Measurements from ENCODE around the gene HOXA13.

Gene HOXA13

DNA sequence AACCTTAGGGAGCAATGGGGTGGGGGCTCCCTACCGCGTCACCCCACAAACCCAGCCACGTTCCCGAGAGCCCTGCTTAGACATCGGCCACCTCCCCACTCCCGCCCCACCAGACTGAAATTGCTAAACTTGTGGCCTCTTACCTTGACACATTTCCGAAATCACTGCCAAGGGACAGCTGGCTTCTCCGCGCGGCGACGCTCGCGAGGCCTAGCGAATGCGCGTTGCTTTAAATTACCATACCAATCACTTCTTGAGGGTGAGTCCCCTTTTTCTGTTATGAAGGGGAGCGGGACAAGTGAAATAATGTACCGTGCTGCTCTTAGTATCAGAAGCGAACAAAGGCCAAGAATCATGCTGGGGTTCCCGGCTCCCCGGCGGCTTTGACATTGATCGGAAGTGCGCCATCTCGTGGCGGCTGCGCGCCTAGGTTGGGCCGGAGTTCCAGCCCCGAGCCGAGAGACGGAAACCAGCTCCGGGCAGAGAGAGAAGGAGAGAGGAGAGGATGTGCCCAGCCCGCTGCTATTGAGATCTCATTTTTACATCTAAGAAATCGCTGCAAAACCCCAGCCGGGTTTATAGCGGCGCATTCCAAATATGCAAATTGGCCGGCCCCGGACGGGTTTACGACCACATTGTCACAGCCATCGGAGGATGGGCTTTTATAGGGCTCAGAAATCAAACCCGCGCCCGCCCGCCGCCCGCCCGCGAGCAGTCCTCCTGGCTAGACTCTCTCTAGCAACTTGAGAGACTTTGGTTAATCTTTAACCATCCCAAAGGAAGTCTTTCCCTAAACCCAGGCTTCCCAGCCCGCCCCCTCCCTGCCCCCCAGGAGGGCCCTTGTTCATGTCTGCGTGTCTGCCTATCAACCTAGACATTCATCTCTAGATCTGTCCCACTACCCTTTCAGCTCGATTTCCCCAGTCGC lies 20.1 kb downstream of the HOXA13 start:
- peak in 1 of 2 experiments; percentile 12 for DNase-seq

DNA sequence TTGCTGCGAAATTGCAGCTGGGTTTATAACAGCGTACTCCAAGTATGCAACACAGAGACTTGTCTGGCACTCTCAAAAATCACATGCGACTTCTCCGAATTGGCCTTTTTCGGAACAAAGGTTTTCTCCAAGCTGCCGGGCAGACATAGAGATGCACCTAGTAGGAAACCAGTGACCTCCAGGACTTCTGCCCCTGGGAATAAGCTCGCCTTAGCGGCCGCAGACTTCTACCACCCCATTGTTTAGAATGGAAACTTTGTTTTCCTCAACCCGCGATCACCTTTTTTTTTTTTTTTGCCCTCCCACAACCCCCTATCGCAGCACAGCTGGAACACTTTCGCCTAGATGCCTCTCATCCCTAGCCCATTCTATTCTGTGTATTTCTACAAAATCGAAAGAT lies 20.9 kb downstream of the HOXA13 start:
- DNase-seq, result no peak

- no peak for DNase-seq
These were observed 21.5 kb downstream of the HOXA13 start for GRCh38 chr7:27178366-27178765.

DNA sequence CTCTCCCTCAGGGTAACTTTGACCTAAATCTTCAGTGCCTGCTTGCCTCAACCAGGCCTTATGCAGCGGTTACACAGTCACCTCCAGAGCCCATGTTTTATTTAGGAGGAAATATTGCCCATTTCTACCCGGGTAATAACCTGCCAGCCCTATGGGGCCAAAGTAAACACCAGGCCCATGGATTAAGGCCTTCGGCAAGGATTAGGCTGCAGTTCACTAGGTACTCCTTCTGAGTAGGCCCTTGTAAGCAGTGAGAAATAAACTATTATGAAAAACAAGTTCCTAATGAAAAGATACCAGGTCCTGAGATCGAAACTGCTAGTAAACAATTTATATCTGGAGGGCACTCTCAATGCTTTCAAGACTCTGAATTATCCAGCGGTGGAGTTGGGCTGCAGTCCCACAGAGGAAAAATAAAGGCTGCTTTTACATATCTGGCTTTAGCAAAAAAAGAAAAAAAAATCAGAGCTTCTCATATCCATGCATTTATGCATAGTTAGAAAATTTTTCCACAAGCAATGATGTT lies 22.0 kb downstream of the HOXA13 start:
- no peak for DNase-seq

DNA sequence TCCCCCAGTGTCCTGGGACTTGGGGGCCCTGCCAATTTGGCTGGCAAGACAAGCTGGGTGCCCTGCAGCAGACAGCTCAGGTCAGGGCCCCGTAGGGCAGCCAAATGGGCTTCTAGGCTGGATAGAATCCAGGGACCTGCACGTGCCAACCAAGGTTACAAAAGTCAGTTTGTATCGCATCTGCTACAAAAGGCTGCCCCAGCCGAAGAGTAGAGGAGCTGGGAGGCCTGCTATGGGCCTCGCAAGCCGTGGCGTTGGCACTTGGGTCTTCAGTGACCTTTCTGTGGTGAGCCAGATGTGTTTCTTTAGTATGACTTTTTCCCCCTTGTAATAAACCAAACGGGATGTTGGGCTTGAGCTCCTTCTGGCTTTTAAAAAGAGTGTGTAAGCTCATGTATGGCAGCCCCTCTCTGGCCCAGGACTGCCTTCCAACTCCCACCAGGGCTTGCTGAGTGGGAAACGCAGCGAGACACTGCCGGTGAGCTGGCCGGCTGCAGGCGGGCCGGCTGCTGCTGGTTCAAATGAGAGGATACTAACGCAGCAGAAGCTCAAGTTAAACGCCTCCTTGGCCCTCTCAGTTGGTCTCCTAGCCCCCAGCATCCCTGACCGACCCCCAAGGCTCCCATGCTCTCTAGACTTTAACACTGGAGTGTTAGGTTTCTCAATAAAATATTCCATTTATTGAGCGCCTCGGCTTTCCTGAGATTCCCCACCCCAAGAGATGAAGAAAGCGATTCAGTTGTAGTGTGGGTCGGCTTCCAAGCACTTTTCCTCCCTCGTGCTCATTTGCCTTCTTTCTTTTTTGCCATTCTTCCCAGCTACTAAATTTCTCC lies 22.7 kb downstream of the HOXA13 start:
- no peak for DNase-seq

- DNase-seq, result no peak
These were observed 23.4 kb downstream of the HOXA13 start for GRCh38 chr7:27176524-27176845.

DNA sequence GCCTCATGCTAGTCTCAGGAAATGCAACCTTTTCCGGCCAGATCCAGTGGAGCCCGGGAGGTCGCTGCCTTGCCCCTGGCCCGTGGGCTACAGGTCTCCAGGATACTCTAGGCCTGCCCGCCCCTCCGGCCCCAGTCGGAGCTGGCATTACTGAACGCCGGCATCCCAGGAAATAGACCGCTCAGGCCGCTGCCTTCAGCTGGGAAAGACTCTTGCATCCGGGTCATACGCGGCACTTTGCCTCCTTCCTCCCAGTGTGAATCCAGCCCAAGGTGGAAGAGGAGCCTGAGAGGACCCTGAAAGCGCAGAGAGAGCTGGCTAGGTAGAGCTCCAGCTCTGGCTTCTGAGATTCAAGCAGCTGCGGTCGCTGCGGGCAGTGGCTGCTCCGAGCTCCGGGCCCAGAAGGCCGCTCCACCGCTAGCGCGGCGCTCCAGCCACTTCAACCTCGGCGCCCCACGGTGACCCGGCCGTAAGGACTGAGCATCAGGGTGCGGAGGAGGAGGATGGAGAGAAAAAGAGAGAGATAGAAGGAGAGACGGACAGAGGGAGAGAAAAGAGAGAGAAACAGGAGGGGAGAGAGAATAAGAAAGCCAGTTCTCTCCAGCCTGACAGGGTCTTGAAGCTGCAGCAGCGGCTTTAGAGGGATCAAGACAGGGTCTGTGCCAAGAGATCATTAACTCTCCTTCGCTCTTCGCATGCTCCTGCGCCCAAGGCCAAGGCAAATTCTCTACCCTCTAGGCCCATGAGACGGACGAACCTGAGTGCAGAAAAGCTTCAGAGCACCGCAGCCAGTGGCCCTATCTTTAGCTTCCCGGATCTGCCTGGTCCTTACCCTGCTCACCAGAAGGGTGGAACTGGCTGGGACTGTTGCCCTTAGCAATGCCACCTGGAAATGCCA lies 24.0 kb downstream of the HOXA13 start:
- DNase-seq, result no peak

DNA sequence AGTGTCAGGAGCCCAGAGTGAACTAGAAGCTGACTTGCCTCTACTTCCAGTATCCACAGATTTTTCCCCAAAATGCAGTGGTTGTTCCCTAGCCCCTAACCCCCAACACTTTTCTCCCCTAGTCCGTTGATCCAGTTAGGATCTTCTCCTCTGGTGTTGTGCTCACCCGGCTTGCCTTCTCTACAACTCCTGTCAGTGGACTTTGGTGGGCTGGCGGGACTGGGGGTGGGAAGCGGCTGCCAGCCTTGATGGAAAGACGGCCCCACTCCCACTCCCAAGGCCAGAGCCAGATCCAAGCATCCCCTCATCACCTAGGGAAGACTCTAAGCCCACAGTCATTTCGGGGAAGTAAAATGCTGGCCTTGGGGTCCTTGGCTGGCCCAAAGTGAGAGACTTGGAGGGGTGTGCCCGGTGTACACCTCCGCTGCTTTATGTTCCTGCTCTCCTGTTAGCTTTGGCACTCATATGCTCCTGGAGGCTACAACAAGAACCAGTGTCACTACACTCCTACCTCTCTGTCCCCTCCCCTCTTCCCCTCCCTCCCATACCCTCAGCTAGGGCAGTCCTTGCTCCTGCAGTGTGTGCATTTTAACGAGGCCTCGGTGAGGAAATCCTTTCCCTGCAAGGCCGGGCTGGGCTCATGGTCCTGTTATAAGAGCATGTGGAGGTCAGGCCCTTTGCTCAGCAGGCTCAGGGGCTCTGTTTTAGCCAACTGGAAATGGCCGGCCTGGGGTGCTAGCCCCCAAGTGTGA lies 24.8 kb downstream of the HOXA13 start:
- no peak for DNase-seq

- DNase-seq, result no peak
These were observed 25.7 kb downstream of the HOXA13 start, which contains the start of gene HOXA10 for GRCh38 chr7:27173956-27174873. Gene HOXA10, minus strand, starts transcription at chr7:27174320. Its CDS starts 14 bp downstream, at chr7:27174306.

- no peak for DNase-seq
These were observed 26.4 kb downstream of the HOXA13 start for GRCh38 chr7:27173511-27173955.

- no peak for DNase-seq
These were observed 26.9 kb downstream of the HOXA13 start for GRCh38 chr7:27172823-27173510.

- no peak for DNase-seq
These were observed 27.5 kb downstream of the HOXA13 start for GRCh38 chr7:27172315-27172774.

- DNase-seq, result no peak
These were observed 28.1 kb downstream of the HOXA13 start for GRCh38 chr7:27171637-27172314.

GRCh38 chr7:27171325-27171636 lies 28.6 kb downstream of the HOXA13 start:
- DNase-seq, result no peak

- no peak for DNase-seq
These were observed 29.2 kb downstream of the HOXA13 start for GRCh38 chr7:27170426-27171324.

- no peak for DNase-seq
These were observed 30.0 kb downstream of the HOXA13 start for GRCh38 chr7:27169658-27170425.

- no peak for DNase-seq
These were observed 31.5 kb downstream of the HOXA13 start for GRCh38 chr7:27168265-27168947.
